SK-N-SH (cell line): ENCODE results near the gene RPAIN. TPM values are rescaled to one million over a fixed set of nuclear protein-coding genes. Genes with fewer than 3 reads are reported as not detected.

ENCODE experiments used
- CTCF ChIA-PET: fragments of 300-600, 350-600 bp; formaldehyde crosslinking; extraction: SDS; loops from one replicate; lab custom pipeline; 2021; lab: Yijun Ruan, JAX
- POLR2A ChIA-PET: fragments of 350-600 bp; sonication (Branson Sonifier 250); formaldehyde crosslinking; extraction: SDS; loops from one replicate; lab custom pipeline; 2020; ENCODE audit warnings: antibody characterized with exemption, inconsistent platforms; lab: Yijun Ruan, JAX
- DNase-seq: peaks from one replicate; pipeline ENCODE4 v3.0.0; 2012
- H2AFZ ChIP-seq: fragments of 200-600 bp; sonication (generic); 2 replicates; pipeline ENCODE4 v1.8.1; 2016; ENCODE audit warnings: antibody characterized with exemption, mild to moderate bottlenecking, low read depth
- H3F3A ChIP-seq: fragments of 200-600 bp; sonication (generic); replicated peaks from 2 replicates; pipeline ENCODE3; 2016; ENCODE audit warnings: antibody characterized with exemption, mild to moderate bottlenecking; ENCODE audit not compliant: insufficient read depth
- H3K27ac ChIP-seq, 2 experiments: fragments of 200-500 bp in 1 of 2; fragments of 200-600 bp in 1 of 2; sonication (Bioruptor generic) in 1 of 2; sonication (generic), shearing (Covaris generic) in 1 of 2; 2 replicates each; pipeline versions ENCODE4 v1.5.1 to v1.6.1; 2014 to 2016; ENCODE audit warnings: low read depth in 2 of 2, inconsistent platforms in 1 of 2, low read length in 1 of 2, mild to moderate bottlenecking in 1 of 2, mixed read lengths in 1 of 2
- H3K27me3 ChIP-seq: fragments of 200-600 bp; sonication (generic), shearing (Covaris generic); 2 replicates; pipeline ENCODE4 v1.6.1; 2016; ENCODE audit warnings: mixed run types; ENCODE audit not compliant: insufficient read depth
- H3K36me3 ChIP-seq, 2 experiments: fragments of 200-500 bp in 1 of 2; fragments of 200-600 bp in 1 of 2; sonication (Bioruptor generic) in 1 of 2; sonication (generic) in 1 of 2; replicated peaks in 1 of 2; 2 replicates each; pipeline versions ENCODE3 to v1.5.1; 2014 to 2016; ENCODE audit warnings: low read length in 1 of 2, mild to moderate bottlenecking in 1 of 2; ENCODE audit not compliant: insufficient read depth in 2 of 2, control insufficient read depth in 1 of 2
- H3K4me1 ChIP-seq, 2 experiments: fragments of 200-500 bp in 1 of 2; fragments of 200-600 bp in 1 of 2; sonication (Bioruptor generic) in 1 of 2; sonication (generic), shearing (Covaris generic) in 1 of 2; 2 replicates each; pipeline versions ENCODE4 v1.5.1 to v1.6.1; 2014 to 2016; ENCODE audit warnings: low read depth in 1 of 2, low read length in 1 of 2, mixed run types in 1 of 2; ENCODE audit not compliant: insufficient read depth in 2 of 2, control insufficient read depth in 1 of 2
- H3K4me2 ChIP-seq: fragments of 200-600 bp; sonication (generic), shearing (Covaris generic); 2 replicates; pipeline ENCODE4 v1.6.1; 2017; ENCODE audit warnings: mixed run types
- H3K4me3 ChIP-seq, 2 experiments: fragments of 200-500 bp in 1 of 2; fragments of 200-600 bp in 1 of 2; sonication (Bioruptor generic) in 1 of 2; sonication (generic), shearing (Covaris generic) in 1 of 2; 2 replicates each; pipeline versions ENCODE4 v1.5.1 to v1.8.1; 2014 to 2016; ENCODE audit warnings: low read depth in 2 of 2, inconsistent platforms in 1 of 2, low read length in 1 of 2, mild to moderate bottlenecking in 1 of 2, mixed read lengths in 1 of 2, moderate library complexity in 1 of 2
- H3K79me2 ChIP-seq: fragments of 200-600 bp; sonication (generic); 2 replicates; pipeline ENCODE4 v1.8.1; 2017; ENCODE audit warnings: mild to moderate bottlenecking; ENCODE audit not compliant: insufficient read depth
- H3K9ac ChIP-seq: fragments of 200-600 bp; sonication (generic); 2 replicates; pipeline ENCODE4 v1.6.1; 2017; ENCODE audit warnings: mixed run types
- H3K9me2 ChIP-seq: fragments of 200-600 bp; sonication (generic); 2 replicates; pipeline ENCODE4 v1.6.1; 2017; ENCODE audit warnings: mixed run types
- H3K9me3 ChIP-seq: fragments of 200-600 bp; sonication (generic); 2 replicates; pipeline ENCODE4 v1.6.1; 2017; ENCODE audit warnings: mixed run types, mild to moderate bottlenecking, moderate library complexity
- H4K20me1 ChIP-seq: fragments of 200-600 bp; sonication (generic); 2 replicates; pipeline ENCODE4 v1.6.1; 2017; ENCODE audit warnings: mild to moderate bottlenecking, mixed run types; ENCODE audit not compliant: insufficient read depth
- FOXM1 ChIP-seq: IDR thresholded peaks from 2 replicates; pipeline ENCODE4 v1.4.0; 2012; ENCODE audit warnings: low read depth, mild to moderate bottlenecking
- GATA2 ChIP-seq: sonication (generic); formaldehyde crosslinking; IDR thresholded peaks from 2 replicates; pipeline ENCODE4 v1.5.0; 2020; ENCODE audit warnings: mild to moderate bottlenecking, missing genetic modification reagents
- NFIC ChIP-seq: IDR thresholded peaks from 2 replicates; pipeline ENCODE4 v1.4.0; 2012; ENCODE audit warnings: borderline replicate concordance
- POLR2AphosphoS5 ChIP-seq: IDR thresholded peaks from 2 replicates; pipeline ENCODE4 v1.6.1; 2012; ENCODE audit warnings: low read depth, low read length
- RXRA ChIP-seq: IDR thresholded peaks from 2 replicates; pipeline ENCODE4 v1.4.0; 2012; ENCODE audit warnings: low read depth, mild to moderate bottlenecking, borderline replicate concordance
- SIN3A ChIP-seq: IDR thresholded peaks from 2 replicates; pipeline ENCODE4 v1.6.1; 2012; ENCODE audit warnings: low read depth, mild to moderate bottlenecking, low read length, moderate library complexity, borderline replicate concordance
- YY1 ChIP-seq: IDR thresholded peaks from 2 replicates; pipeline ENCODE4 v1.4.0; 2012; ENCODE audit warnings: low read depth, mild to moderate bottlenecking
- WGBS: methylation state at CpG from one replicate; pipeline ENCODE4 v1.1.6; 2017; ENCODE audit warnings: low lambda C conversion rate; 5-methylcytosine and 5-hydroxymethylcytosine counted together
- polyA plus RNA-seq, 3 experiments: library from polyadenylated mRNA; depleted of rRNA; stranded (reverse); fragments of >200 nt; gene quantifications; 2 replicates each; pipeline ENCODE4 v1.2.3, GENCODE V29; 2012
- TF ChIP-seq, protein P1 (sequence below): fragments of 150-350 bp; IDR thresholded peaks from 2 replicates; pipeline ENCODE4 v1.6.1; 2016; ENCODE audit warnings: mild to moderate bottlenecking, low read depth, low read length
- TF ChIP-seq, protein P2 (sequence below): fragments of 150-350 bp; IDR thresholded peaks from 2 replicates; pipeline ENCODE4 v1.6.1; 2017; ENCODE audit warnings: antibody characterized with exemption, low read length, low read depth, borderline replicate concordance
- TF ChIP-seq, protein P3 (sequence below): IDR thresholded peaks from 2 replicates; pipeline ENCODE4 v1.4.0; 2012; ENCODE audit warnings: low read depth, borderline replicate concordance
- TF ChIP-seq, protein P4 (sequence below): IDR thresholded peaks from 2 replicates; pipeline ENCODE4 v1.6.1; 2012; ENCODE audit warnings: mild to moderate bottlenecking, low read depth, low read length, moderate library complexity

The RPAIN gene
- polyA plus RNA-seq, 1 of the 3 experiments (the other 2 are of a cell fraction), result 75.5 TPM

DNA sequence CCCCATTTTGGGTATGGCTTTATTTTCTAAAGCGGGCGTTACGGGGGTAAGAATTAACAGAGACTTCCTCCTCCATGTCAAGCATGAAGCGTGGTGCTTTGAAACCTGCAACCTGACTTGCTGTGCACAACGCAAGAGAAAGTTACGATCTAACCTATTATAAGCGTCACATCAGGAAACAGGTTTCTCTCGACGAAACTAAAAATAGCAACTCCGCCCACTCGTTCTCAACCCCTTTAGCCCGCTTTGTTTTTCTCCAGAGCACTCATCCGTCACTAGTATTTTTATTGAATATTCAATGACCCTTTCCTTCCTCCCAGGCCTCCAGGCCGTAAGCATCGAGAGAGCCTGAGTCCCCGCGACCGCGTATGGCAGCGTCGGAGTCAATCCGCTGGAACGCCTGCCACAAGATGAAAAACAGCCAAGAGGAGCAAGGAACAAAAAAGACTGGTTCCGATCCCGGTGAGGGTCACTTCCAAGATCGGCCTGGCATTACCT, 1.1 kb upstream of the RPAIN start:
- WGBS, result 1% methylated on average over 26 of the region's 26 CpGs
- POLR2A ChIA-PET, result interaction anchor here (0.7 to 1.3 kb wide), 9 partner anchors 8 to 623 kb away, joined by 3 to 9 read pairs (median 5); partner anchors contain the start of genes C1QBP, DERL2, DHX33 and MIS12
- Histone ChIP-seq H3K9me3 (no peaks in the 10 kb centered on the region), H3F3A (peaks cover 15% of the 10 kb centered on the region), H3K79me2 (peaks cover 73% of the 10 kb centered on the region), H3K27ac (peak overlapping the region; percentile 68 to 76; a peak in 3 of 4 replicates), H4K20me1 (no peaks in the 10 kb centered on the region), H3K4me3 (peak overlapping the region; percentile 87 to 100), H3K9ac (peak overlapping the region; percentile 86), H3K27me3 (no peaks in the 10 kb centered on the region), H3K9me2 (no peaks in the 10 kb centered on the region), H3K36me3 (peaks cover 32 to 53% of the 10 kb centered on the region in 2 experiments), H3K4me2 (peak overlapping the region; percentile 93), H3K4me1 (peaks cover 6 to 22% of the 10 kb centered on the region in 2 experiments), H2AFZ (peak overlapping the region; percentile 86)
- no peak for DNase-seq
- no peak for TF ChIP-seq GATA2
- TF ChIP-seq, protein P1, sequence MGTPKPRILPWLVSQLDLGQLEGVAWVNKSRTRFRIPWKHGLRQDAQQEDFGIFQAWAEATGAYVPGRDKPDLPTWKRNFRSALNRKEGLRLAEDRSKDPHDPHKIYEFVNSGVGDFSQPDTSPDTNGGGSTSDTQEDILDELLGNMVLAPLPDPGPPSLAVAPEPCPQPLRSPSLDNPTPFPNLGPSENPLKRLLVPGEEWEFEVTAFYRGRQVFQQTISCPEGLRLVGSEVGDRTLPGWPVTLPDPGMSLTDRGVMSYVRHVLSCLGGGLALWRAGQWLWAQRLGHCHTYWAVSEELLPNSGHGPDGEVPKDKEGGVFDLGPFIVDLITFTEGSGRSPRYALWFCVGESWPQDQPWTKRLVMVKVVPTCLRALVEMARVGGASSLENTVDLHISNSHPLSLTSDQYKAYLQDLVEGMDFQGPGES, result no peak
- TF ChIP-seq, protein P2, sequence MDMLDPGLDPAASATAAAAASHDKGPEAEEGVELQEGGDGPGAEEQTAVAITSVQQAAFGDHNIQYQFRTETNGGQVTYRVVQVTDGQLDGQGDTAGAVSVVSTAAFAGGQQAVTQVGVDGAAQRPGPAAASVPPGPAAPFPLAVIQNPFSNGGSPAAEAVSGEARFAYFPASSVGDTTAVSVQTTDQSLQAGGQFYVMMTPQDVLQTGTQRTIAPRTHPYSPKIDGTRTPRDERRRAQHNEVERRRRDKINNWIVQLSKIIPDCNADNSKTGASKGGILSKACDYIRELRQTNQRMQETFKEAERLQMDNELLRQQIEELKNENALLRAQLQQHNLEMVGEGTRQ, result no peak
- TF ChIP-seq, protein P3, sequence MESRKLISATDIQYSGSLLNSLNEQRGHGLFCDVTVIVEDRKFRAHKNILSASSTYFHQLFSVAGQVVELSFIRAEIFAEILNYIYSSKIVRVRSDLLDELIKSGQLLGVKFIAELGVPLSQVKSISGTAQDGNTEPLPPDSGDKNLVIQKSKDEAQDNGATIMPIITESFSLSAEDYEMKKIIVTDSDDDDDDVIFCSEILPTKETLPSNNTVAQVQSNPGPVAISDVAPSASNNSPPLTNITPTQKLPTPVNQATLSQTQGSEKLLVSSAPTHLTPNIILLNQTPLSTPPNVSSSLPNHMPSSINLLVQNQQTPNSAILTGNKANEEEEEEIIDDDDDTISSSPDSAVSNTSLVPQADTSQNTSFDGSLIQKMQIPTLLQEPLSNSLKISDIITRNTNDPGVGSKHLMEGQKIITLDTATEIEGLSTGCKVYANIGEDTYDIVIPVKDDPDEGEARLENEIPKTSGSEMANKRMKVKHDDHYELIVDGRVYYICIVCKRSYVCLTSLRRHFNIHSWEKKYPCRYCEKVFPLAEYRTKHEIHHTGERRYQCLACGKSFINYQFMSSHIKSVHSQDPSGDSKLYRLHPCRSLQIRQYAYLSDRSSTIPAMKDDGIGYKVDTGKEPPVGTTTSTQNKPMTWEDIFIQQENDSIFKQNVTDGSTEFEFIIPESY, result no peak
- TF ChIP-seq, protein P4, sequence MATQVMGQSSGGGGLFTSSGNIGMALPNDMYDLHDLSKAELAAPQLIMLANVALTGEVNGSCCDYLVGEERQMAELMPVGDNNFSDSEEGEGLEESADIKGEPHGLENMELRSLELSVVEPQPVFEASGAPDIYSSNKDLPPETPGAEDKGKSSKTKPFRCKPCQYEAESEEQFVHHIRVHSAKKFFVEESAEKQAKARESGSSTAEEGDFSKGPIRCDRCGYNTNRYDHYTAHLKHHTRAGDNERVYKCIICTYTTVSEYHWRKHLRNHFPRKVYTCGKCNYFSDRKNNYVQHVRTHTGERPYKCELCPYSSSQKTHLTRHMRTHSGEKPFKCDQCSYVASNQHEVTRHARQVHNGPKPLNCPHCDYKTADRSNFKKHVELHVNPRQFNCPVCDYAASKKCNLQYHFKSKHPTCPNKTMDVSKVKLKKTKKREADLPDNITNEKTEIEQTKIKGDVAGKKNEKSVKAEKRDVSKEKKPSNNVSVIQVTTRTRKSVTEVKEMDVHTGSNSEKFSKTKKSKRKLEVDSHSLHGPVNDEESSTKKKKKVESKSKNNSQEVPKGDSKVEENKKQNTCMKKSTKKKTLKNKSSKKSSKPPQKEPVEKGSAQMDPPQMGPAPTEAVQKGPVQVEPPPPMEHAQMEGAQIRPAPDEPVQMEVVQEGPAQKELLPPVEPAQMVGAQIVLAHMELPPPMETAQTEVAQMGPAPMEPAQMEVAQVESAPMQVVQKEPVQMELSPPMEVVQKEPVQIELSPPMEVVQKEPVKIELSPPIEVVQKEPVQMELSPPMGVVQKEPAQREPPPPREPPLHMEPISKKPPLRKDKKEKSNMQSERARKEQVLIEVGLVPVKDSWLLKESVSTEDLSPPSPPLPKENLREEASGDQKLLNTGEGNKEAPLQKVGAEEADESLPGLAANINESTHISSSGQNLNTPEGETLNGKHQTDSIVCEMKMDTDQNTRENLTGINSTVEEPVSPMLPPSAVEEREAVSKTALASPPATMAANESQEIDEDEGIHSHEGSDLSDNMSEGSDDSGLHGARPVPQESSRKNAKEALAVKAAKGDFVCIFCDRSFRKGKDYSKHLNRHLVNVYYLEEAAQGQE, result no peak
- TF ChIP-seq FOXM1, result no peak
- no peak for TF ChIP-seq POLR2AphosphoS5
- TF ChIP-seq RXRA, result no peak
- TF ChIP-seq YY1, result no peak
- TF ChIP-seq SIN3A, result no peak
- TF ChIP-seq NFIC, result no peak
- CTCF ChIA-PET, result interaction anchor here (0.8 to 2.5 kb wide), 2 partner anchors 18 to 20 kb away, joined by 4 to 12 read pairs; partner anchors contain the start of gene C1QBP
